ENCODE measurements around the gene OR10H4. TPM values are rescaled to one million over a fixed set of nuclear protein-coding genes. Genes with fewer than 3 reads are reported as not detected.

Gene OR10H4
- total and polyA plus RNA-seq, 2 donors (not counting 1 experiment from before 2014, with no cell fraction given) = not detected

- Histone ChIP-seq H4K20me1 (ENCODE audit: control insufficient read depth, extremely low read depth, insufficient read depth, low read length) (no peaks in the 10 kb centered on the region), H3K4me2 (ENCODE audit: extremely low read depth, insufficient read depth, low read length) (no peak overlapping the region), H3K4me3 (replicated peaks in 1 of 4; ENCODE audit: control extremely low read depth in 1 of 4, insufficient read depth in 1 of 4, low read depth in 3 of 4, low read length in 4 of 4) (no peak overlapping the region), H3K36me3 (ENCODE audit: control insufficient read depth, insufficient read depth, low read length) (no peaks in the 10 kb centered on the region), H3K9me3 (ENCODE audit: control insufficient read depth, insufficient read depth, low read depth, low read length) (no peaks in the 10 kb centered on the region), H2AFZ (ENCODE audit: low read length) (no peak overlapping the region), H3K79me2 (ENCODE audit: control insufficient read depth, insufficient read depth, low read length) (no peaks in the 10 kb centered on the region), H3K9ac (ENCODE audit: insufficient read depth, low read length) (no peak overlapping the region), H3K27me3 (ENCODE audit: control insufficient read depth, insufficient read depth, low read length) (no peaks in the 10 kb centered on the region), H3K27ac (ENCODE audit: insufficient read depth, low read length) (no peak overlapping the region), H3K4me1 (ENCODE audit: control insufficient read depth, extremely low read depth, insufficient read depth, low read length) (no peaks in the 10 kb centered on the region)
- TF ChIP-seq EZH2 (IDR thresholded peaks at IDR 0.05; ENCODE audit: low read length, missing control alignments) = no peak
- no peak for TF ChIP-seq CTCF (conservative IDR thresholded peaks at IDR 0.05 in 1 of 2, IDR thresholded peaks at IDR 0.05 in 1 of 2; ENCODE audit: low read depth in 1 of 2, low read length in 2 of 2)
- no peak for DNase-seq (ENCODE audit: low read depth in 2 of 2)
These were observed 3.5 kb upstream of the OR10H4 start for GRCh38 chr19:15945301-15945700.

GRCh38 chr19:15954820-15955219, 6.0 kb downstream of the OR10H4 start:
- no peak overlapping the region for H3K4me2 ChIP-seq (ENCODE audit: extremely low read depth, insufficient read depth, low read length)
- H3K4me3 ChIP-seq (replicated peaks in 1 of 4; ENCODE audit: control extremely low read depth in 1 of 4, insufficient read depth in 1 of 4, low read depth in 3 of 4, low read length in 4 of 4) = no peak overlapping the region
- DNase-seq (ENCODE audit: low read depth in 2 of 2) = no peak
- TF ChIP-seq EZH2 (IDR thresholded peaks at IDR 0.05; ENCODE audit: low read length, missing control alignments) (no peak), CTCF (conservative IDR thresholded peaks at IDR 0.05 in 1 of 2, IDR thresholded peaks at IDR 0.05 in 1 of 2; ENCODE audit: low read depth in 1 of 2, low read length in 2 of 2) (no peak)
- H2AFZ ChIP-seq (ENCODE audit: low read length) = no peak overlapping the region
- H3K9ac ChIP-seq (ENCODE audit: insufficient read depth, low read length) = no peak overlapping the region
- H3K79me2 ChIP-seq (ENCODE audit: control insufficient read depth, insufficient read depth, low read length) = no peaks in the 10 kb centered on the region
- no peaks in the 10 kb centered on the region for H4K20me1 ChIP-seq (ENCODE audit: control insufficient read depth, extremely low read depth, insufficient read depth, low read length)
- no peaks in the 10 kb centered on the region for H3K36me3 ChIP-seq (ENCODE audit: control insufficient read depth, insufficient read depth, low read length)
- H3K9me3 ChIP-seq (ENCODE audit: control insufficient read depth, insufficient read depth, low read depth, low read length) = no peaks in the 10 kb centered on the region
- no peak overlapping the region for H3K27ac ChIP-seq (ENCODE audit: insufficient read depth, low read length)
- H3K27me3 ChIP-seq (ENCODE audit: control insufficient read depth, insufficient read depth, low read length) = no peaks in the 10 kb centered on the region
- H3K4me1 ChIP-seq (ENCODE audit: control insufficient read depth, extremely low read depth, insufficient read depth, low read length) = no peaks in the 10 kb centered on the region

GRCh38 chr19:15962319-15962718, 13.5 kb downstream of the OR10H4 start:
- no peak overlapping the region for H3K4me2 ChIP-seq (ENCODE audit: extremely low read depth, insufficient read depth, low read length)
- H3K9ac ChIP-seq (ENCODE audit: insufficient read depth, low read length) = no peak overlapping the region
- no peaks in the 10 kb centered on the region for H4K20me1 ChIP-seq (ENCODE audit: control insufficient read depth, extremely low read depth, insufficient read depth, low read length)
- H3K79me2 ChIP-seq (ENCODE audit: control insufficient read depth, insufficient read depth, low read length) = no peaks in the 10 kb centered on the region
- TF ChIP-seq CTCF (conservative IDR thresholded peaks at IDR 0.05 in 1 of 2, IDR thresholded peaks at IDR 0.05 in 1 of 2; ENCODE audit: low read depth in 1 of 2, low read length in 2 of 2) = no peak
- no peak for TF ChIP-seq EZH2 (IDR thresholded peaks at IDR 0.05; ENCODE audit: low read length, missing control alignments)
- H3K27ac ChIP-seq (ENCODE audit: insufficient read depth, low read length) = no peak overlapping the region
- no peaks in the 10 kb centered on the region for H3K4me1 ChIP-seq (ENCODE audit: control insufficient read depth, extremely low read depth, insufficient read depth, low read length)
- H3K27me3 ChIP-seq (ENCODE audit: control insufficient read depth, insufficient read depth, low read length) = no peaks in the 10 kb centered on the region
- no peaks in the 10 kb centered on the region for H3K36me3 ChIP-seq (ENCODE audit: control insufficient read depth, insufficient read depth, low read length)
- H2AFZ ChIP-seq (ENCODE audit: low read length) = no peak overlapping the region
- no peak for DNase-seq (ENCODE audit: low read depth in 2 of 2)
- H3K9me3 ChIP-seq (ENCODE audit: control insufficient read depth, insufficient read depth, low read depth, low read length) = no peaks in the 10 kb centered on the region
- H3K4me3 ChIP-seq (replicated peaks in 1 of 4; ENCODE audit: control extremely low read depth in 1 of 4, insufficient read depth in 1 of 4, low read depth in 3 of 4, low read length in 4 of 4) = no peak overlapping the region
